GM12878 (cell line): ENCODE results near the gene ITGAL. TPM values are rescaled to one million over a fixed set of nuclear protein-coding genes. Genes with fewer than 3 reads are reported as not detected.

Experiments used
- CBX3 ChIP-seq: fragments of 200-600 bp; sonication (generic); IDR thresholded peaks from 2 replicates; pipeline ENCODE4 v1.6.1; 2016; ENCODE audit warnings: low read depth, borderline replicate concordance
- CREB1 ChIP-seq: IDR thresholded peaks from 2 replicates; pipeline ENCODE4 v1.6.1; 2012; ENCODE audit warnings: low read depth, mild to moderate bottlenecking, inconsistent platforms
- IRF4 ChIP-seq: IDR thresholded peaks from 2 replicates; pipeline ENCODE4 v1.6.1; 2011; ENCODE audit warnings: low read depth, low read length
- JUNB ChIP-seq: IDR thresholded peaks from 2 replicates; pipeline ENCODE4 v1.6.1; 2016; ENCODE audit warnings: antibody characterized with exemption, mild to moderate bottlenecking
- MXI1 ChIP-seq: fragments of 150-350 bp; IDR thresholded peaks from 2 replicates; pipeline ENCODE4 v1.6.1; 2011; ENCODE audit warnings: low read depth, mild to moderate bottlenecking, inconsistent platforms, low read length, improper control_type of control experiment
- NFYB ChIP-seq: IDR thresholded peaks from 2 replicates; pipeline ENCODE4 v1.6.1; 2011; ENCODE audit warnings: low read depth, mild to moderate bottlenecking, low read length, improper control_type of control experiment, moderate library complexity; ENCODE audit not compliant: insufficient read depth
- RCOR1 ChIP-seq: conservative IDR thresholded peaks from 2 replicates; pipeline ENCODE4 v1.6.1; 2012; ENCODE audit warnings: low read depth, low read length, improper control_type of control experiment
- SIN3A ChIP-seq: IDR thresholded peaks from 2 replicates; pipeline ENCODE4 v1.6.1; 2012; ENCODE audit warnings: low read depth, low read length, improper control_type of control experiment
- SMAD1 ChIP-seq: fragments of 450-650 bp; IDR thresholded peaks from 2 replicates; pipeline ENCODE4 v1.6.1; 2018; ENCODE audit warnings: mild to moderate bottlenecking, low read depth; ENCODE audit not compliant: partially characterized antibody
- YBX1 ChIP-seq: fragments of 450-650 bp; IDR thresholded peaks from 2 replicates; pipeline ENCODE4 v1.6.1; 2016; ENCODE audit warnings: antibody characterized with exemption
- polyA plus RNA-seq, 11 experiments: library from polyadenylated mRNA; depleted of rRNA in 4 of 11; unstranded in 6 of 11; stranded (reverse) in 5 of 11; fragments of >200 nt; fragmentation: Nextera tagmentation in 4 of 11; fragmentation: Illumina TruSeq in 1 of 11; extraction: Ambion mirVana in 4 of 11; extraction: Trizol in 1 of 11; gene quantifications; 1 replicate in 1 of 11; 2 replicates in 10 of 11; pipeline versions ENCODE4 v1.2.1 to v1.2.3, GENCODE V29; 2011 to 2016; ENCODE audit warnings: inconsistent platforms in 2 of 11, missing spikeins in 2 of 11, low read depth in 1 of 11
- total RNA-seq, 4 experiments: library from RNA; depleted of rRNA in 3 of 4; stranded (reverse); fragments of >200 nt in 3 of 4; fragmentation: Illumina TruSeq in 1 of 4; extraction: Trizol in 1 of 4; gene quantifications; 2 replicates each; pipeline versions ENCODE4 v1.2.1 to v1.2.3, GENCODE V29; 2013 to 2021
- TF ChIP-seq, protein P1 (sequence below): IDR thresholded peaks from 2 replicates; pipeline ENCODE4 v1.6.1; 2011; ENCODE audit warnings: borderline replicate concordance, low read depth, mild to moderate bottlenecking, moderate library complexity, mixed read lengths, low read length; ENCODE audit not compliant: insufficient read depth; ENCODE audit errors: extremely low read length
- TF ChIP-seq, protein P2 (sequence below): IDR thresholded peaks from 2 replicates; pipeline ENCODE4 v1.6.1; 2011; ENCODE audit warnings: low read depth, mild to moderate bottlenecking, low read length, moderate library complexity, borderline replicate concordance; ENCODE audit errors: extremely low read depth
- TF ChIP-seq, protein P3 (sequence below): fragments of 450-650 bp; IDR thresholded peaks from 2 replicates; pipeline ENCODE4 v1.6.1; 2017; ENCODE audit warnings: mild to moderate bottlenecking
- TF ChIP-seq, protein P4 (sequence below): fragments of 450-650 bp; IDR thresholded peaks from 2 replicates; pipeline ENCODE4 v1.6.1; 2016; ENCODE audit warnings: mild to moderate bottlenecking, moderate library complexity, borderline replicate concordance
- TF ChIP-seq, protein P5 (sequence below): fragments of 450-650 bp; IDR thresholded peaks from 2 replicates; pipeline ENCODE4 v1.6.1; 2017; ENCODE audit warnings: mild to moderate bottlenecking, moderate library complexity

The ITGAL gene
- total and polyA plus RNA-seq, 10 of the 15 experiments (the other 5 are each of a cell fraction or from before 2014, with no cell fraction given) = 10.7 to 170 (median 96.9) TPM

DNA sequence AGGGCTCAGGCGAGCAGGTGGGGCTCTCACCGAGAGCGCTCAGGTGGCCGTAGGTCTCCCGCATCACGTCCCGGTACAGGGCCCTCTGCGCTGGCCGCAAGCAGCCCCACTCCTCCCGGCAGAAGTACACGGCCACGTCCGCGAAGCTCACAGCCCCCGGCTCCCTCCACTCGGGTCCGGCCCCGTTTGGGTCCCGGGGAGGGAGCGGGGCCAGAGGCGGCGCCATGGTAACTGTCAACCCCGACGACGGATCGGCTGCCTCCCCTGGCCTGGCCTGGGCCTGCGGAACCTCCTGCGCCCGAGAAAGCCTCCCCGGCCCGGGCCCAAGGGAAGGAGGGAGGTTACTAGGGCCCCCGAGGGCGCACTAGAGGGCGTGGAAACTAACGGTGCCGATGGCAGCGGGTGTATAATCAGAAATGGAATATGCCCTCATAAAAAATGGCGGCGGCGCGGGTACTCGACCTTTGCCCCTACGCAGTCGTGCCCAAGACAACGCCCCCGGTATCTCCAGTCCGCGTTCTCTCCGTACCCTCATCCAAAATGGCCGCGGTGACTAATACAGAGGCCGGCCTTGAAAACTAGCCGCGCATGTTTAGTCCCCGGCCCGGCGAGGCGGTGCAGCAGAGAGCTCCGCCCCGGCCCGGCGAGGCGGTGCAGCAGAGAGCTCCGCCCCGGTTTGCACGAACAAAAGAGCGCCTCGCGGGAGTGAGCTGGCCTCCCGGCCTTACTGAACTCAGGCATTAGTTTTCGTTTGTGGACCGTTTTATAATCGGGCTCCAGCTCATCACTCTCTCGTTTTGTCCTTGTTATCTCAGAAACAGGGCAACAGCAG is 85.6 kb downstream of the ITGAL start, which contains the start of gene ZNF764 (continued):
- TF ChIP-seq, protein P1, sequence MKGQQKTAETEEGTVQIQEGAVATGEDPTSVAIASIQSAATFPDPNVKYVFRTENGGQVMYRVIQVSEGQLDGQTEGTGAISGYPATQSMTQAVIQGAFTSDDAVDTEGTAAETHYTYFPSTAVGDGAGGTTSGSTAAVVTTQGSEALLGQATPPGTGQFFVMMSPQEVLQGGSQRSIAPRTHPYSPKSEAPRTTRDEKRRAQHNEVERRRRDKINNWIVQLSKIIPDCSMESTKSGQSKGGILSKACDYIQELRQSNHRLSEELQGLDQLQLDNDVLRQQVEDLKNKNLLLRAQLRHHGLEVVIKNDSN = no peak
- TF ChIP-seq JUNB (peak; percentile 17; the same call in 1 of the 2 replicates), MXI1 (peak; percentile 80; the same call in 1 of the 2 replicates), RCOR1 (no peak), SMAD1 (no peak), IRF4 (no peak), CBX3 (no peak), CREB1 (peak; percentile 83), NFYB (no peak), SIN3A (no peak; the same call in none of the 2 replicates), YBX1 (no peak)
- TF ChIP-seq, protein P2, sequence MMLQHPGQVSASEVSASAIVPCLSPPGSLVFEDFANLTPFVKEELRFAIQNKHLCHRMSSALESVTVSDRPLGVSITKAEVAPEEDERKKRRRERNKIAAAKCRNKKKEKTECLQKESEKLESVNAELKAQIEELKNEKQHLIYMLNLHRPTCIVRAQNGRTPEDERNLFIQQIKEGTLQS = no peak
- TF ChIP-seq, protein P3, sequence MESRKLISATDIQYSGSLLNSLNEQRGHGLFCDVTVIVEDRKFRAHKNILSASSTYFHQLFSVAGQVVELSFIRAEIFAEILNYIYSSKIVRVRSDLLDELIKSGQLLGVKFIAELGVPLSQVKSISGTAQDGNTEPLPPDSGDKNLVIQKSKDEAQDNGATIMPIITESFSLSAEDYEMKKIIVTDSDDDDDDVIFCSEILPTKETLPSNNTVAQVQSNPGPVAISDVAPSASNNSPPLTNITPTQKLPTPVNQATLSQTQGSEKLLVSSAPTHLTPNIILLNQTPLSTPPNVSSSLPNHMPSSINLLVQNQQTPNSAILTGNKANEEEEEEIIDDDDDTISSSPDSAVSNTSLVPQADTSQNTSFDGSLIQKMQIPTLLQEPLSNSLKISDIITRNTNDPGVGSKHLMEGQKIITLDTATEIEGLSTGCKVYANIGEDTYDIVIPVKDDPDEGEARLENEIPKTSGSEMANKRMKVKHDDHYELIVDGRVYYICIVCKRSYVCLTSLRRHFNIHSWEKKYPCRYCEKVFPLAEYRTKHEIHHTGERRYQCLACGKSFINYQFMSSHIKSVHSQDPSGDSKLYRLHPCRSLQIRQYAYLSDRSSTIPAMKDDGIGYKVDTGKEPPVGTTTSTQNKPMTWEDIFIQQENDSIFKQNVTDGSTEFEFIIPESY = no peak
- TF ChIP-seq, protein P4, sequence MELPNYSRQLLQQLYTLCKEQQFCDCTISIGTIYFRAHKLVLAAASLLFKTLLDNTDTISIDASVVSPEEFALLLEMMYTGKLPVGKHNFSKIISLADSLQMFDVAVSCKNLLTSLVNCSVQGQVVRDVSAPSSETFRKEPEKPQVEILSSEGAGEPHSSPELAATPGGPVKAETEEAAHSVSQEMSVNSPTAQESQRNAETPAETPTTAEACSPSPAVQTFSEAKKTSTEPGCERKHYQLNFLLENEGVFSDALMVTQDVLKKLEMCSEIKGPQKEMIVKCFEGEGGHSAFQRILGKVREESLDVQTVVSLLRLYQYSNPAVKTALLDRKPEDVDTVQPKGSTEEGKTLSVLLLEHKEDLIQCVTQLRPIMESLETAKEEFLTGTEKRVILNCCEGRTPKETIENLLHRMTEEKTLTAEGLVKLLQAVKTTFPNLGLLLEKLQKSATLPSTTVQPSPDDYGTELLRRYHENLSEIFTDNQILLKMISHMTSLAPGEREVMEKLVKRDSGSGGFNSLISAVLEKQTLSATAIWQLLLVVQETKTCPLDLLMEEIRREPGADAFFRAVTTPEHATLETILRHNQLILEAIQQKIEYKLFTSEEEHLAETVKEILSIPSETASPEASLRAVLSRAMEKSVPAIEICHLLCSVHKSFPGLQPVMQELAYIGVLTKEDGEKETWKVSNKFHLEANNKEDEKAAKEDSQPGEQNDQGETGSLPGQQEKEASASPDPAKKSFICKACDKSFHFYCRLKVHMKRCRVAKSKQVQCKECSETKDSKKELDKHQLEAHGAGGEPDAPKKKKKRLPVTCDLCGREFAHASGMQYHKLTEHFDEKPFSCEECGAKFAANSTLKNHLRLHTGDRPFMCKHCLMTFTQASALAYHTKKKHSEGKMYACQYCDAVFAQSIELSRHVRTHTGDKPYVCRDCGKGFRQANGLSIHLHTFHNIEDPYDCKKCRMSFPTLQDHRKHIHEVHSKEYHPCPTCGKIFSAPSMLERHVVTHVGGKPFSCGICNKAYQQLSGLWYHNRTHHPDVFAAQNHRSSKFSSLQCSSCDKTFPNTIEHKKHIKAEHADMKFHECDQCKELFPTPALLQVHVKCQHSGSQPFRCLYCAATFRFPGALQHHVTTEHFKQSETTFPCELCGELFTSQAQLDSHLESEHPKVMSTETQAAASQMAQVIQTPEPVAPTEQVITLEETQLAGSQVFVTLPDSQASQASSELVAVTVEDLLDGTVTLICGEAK = peak; percentile 42; the same call in 1 of the 2 replicates
- TF ChIP-seq, protein P5, sequence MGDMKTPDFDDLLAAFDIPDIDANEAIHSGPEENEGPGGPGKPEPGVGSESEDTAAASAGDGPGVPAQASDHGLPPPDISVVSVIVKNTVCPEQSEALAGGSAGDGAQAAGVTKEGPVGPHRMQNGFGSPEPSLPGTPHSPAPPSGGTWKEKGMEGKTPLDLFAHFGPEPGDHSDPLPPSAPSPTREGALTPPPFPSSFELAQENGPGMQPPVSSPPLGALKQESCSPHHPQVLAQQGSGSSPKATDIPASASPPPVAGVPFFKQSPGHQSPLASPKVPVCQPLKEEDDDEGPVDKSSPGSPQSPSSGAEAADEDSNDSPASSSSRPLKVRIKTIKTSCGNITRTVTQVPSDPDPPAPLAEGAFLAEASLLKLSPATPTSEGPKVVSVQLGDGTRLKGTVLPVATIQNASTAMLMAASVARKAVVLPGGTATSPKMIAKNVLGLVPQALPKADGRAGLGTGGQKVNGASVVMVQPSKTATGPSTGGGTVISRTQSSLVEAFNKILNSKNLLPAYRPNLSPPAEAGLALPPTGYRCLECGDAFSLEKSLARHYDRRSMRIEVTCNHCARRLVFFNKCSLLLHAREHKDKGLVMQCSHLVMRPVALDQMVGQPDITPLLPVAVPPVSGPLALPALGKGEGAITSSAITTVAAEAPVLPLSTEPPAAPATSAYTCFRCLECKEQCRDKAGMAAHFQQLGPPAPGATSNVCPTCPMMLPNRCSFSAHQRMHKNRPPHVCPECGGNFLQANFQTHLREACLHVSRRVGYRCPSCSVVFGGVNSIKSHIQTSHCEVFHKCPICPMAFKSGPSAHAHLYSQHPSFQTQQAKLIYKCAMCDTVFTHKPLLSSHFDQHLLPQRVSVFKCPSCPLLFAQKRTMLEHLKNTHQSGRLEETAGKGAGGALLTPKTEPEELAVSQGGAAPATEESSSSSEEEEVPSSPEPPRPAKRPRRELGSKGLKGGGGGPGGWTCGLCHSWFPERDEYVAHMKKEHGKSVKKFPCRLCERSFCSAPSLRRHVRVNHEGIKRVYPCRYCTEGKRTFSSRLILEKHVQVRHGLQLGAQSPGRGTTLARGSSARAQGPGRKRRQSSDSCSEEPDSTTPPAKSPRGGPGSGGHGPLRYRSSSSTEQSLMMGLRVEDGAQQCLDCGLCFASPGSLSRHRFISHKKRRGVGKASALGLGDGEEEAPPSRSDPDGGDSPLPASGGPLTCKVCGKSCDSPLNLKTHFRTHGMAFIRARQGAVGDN = peak; percentile 49
